Measurements from ENCODE around the gene KCNJ1. TPM values are rescaled to one million over a fixed set of nuclear protein-coding genes. Genes with fewer than 3 reads are reported as not detected.

Gene KCNJ1
- total RNA-seq, 4 donors from 2014 or later, result not detected

DNA sequence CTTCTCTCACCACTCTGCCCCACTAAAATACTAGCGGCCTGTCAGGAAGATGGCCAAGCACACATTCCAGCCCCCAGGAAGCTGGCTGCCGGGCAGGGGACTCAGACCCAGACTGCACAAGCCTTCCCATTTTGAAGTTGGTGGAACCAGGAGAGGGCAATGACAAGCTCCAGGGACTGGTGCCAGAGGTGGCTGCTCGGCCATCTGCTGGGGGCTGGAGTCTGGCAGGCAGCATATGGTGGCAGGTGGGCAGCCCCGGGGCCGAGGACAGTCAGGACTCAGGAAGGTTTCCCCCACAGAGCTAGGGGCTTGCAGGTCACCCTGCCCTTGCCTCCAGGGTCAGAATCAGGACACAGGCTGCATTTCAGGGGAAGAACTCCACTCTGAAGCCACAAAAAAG, 46.7 kb upstream of the KCNJ1 start:
- DNase-seq, result no peak

DNA sequence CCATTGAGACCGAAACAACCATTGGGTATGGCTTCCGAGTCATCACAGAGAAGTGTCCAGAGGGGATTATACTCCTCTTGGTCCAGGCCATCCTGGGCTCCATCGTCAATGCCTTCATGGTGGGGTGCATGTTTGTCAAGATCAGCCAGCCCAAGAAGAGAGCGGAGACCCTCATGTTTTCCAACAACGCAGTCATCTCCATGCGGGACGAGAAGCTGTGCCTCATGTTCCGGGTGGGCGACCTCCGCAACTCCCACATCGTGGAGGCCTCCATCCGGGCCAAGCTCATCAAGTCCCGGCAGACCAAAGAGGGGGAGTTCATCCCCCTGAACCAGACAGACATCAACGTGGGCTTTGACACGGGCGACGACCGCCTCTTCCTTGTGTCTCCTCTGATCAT, 44.6 kb upstream of the KCNJ1 start:
- H3K36me3 ChIP-seq, result no peaks in the 10 kb centered on the region

More for the DNA sequence above, 46.7 kb upstream of the KCNJ1 start:
- H3K9me3 ChIP-seq, result no peaks in the 10 kb centered on the region
- no peaks in the 10 kb centered on the region for H3K36me3 ChIP-seq
- no peaks in the 10 kb centered on the region for H3K4me1 ChIP-seq
- no peak for TF ChIP-seq POLR2A (IDR thresholded peaks at IDR 0.05)
- TF ChIP-seq, protein P1, sequence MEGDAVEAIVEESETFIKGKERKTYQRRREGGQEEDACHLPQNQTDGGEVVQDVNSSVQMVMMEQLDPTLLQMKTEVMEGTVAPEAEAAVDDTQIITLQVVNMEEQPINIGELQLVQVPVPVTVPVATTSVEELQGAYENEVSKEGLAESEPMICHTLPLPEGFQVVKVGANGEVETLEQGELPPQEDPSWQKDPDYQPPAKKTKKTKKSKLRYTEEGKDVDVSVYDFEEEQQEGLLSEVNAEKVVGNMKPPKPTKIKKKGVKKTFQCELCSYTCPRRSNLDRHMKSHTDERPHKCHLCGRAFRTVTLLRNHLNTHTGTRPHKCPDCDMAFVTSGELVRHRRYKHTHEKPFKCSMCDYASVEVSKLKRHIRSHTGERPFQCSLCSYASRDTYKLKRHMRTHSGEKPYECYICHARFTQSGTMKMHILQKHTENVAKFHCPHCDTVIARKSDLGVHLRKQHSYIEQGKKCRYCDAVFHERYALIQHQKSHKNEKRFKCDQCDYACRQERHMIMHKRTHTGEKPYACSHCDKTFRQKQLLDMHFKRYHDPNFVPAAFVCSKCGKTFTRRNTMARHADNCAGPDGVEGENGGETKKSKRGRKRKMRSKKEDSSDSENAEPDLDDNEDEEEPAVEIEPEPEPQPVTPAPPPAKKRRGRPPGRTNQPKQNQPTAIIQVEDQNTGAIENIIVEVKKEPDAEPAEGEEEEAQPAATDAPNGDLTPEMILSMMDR (IDR thresholded peaks at IDR 0.05), result no peak
- H3K4me3 ChIP-seq, result no peak overlapping the region
- intact Hi-C loops (cut with DNase I; ENCODE audit: low total_unique reads), result no loop called here
- no peaks in the 10 kb centered on the region for H3K27me3 ChIP-seq
- H3K27ac ChIP-seq, result no peak overlapping the region

DNA sequence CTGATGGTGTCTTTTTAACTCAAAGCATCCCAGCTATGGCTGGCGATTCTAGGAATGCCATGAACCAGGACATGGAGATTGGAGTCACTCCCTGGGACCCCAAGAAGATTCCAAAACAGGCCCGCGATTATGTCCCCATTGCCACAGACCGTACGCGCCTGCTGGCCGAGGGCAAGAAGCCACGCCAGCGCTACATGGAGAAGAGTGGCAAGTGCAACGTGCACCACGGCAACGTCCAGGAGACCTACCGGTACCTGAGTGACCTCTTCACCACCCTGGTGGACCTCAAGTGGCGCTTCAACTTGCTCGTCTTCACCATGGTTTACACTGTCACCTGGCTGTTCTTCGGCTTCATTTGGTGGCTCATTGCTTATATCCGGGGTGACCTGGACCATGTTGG, 44.1 kb upstream of the KCNJ1 start:
- no peaks in the 10 kb centered on the region for H3K27me3 ChIP-seq
- intact Hi-C loops (cut with DNase I; ENCODE audit: low total_unique reads), result no loop called here
- TF ChIP-seq POLR2A (IDR thresholded peaks at IDR 0.05), result no peak
- TF ChIP-seq, protein P1 (IDR thresholded peaks at IDR 0.05), result no peak
- DNase-seq, result no peak
- no peak overlapping the region for H3K27ac ChIP-seq
- no peaks in the 10 kb centered on the region for H3K9me3 ChIP-seq
- no peaks in the 10 kb centered on the region for H3K36me3 ChIP-seq
- H3K4me1 ChIP-seq, result no peaks in the 10 kb centered on the region
- no peak overlapping the region for H3K4me3 ChIP-seq

More for the DNA sequence above, 44.6 kb upstream of the KCNJ1 start:
- Histone ChIP-seq H3K27me3 (no peaks in the 10 kb centered on the region), H3K27ac (no peak overlapping the region), H3K4me1 (no peaks in the 10 kb centered on the region), H3K9me3 (no peaks in the 10 kb centered on the region), H3K4me3 (no peak overlapping the region)
- intact Hi-C loops (cut with DNase I; ENCODE audit: low total_unique reads), result no loop called here
- no peak for DNase-seq
- TF ChIP-seq, protein P1 (IDR thresholded peaks at IDR 0.05), result no peak
- TF ChIP-seq POLR2A (IDR thresholded peaks at IDR 0.05), result no peak

DNA sequence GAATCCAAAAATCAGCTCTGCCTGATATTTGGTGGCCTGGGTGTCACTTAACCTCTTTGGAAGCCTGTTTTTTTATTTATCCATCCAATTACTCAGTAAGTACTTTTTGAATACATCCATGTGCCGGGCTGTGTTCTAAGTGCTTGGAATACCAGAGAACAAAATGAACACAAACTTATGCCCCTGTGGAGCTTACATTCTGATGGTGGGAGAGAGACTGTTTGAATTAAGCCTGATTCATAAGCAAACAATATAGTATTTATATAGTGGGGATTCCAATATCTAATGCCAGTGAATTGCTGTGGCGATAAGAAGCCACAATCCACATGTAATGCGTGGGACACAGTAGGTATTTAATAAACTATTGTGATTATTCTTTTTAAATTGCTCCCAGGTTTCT, 43.5 kb upstream of the KCNJ1 start:
- H3K4me3 ChIP-seq, result no peak overlapping the region
- H3K27me3 ChIP-seq, result no peaks in the 10 kb centered on the region
- no peaks in the 10 kb centered on the region for H3K9me3 ChIP-seq
- intact Hi-C loops (cut with DNase I; ENCODE audit: low total_unique reads), result no loop called here
- H3K27ac ChIP-seq, result no peak overlapping the region
- H3K4me1 ChIP-seq, result no peaks in the 10 kb centered on the region
- no peaks in the 10 kb centered on the region for H3K36me3 ChIP-seq
- DNase-seq, result no peak
- TF ChIP-seq POLR2A (IDR thresholded peaks at IDR 0.05), result no peak
- TF ChIP-seq, protein P1 (IDR thresholded peaks at IDR 0.05), result no peak

DNA sequence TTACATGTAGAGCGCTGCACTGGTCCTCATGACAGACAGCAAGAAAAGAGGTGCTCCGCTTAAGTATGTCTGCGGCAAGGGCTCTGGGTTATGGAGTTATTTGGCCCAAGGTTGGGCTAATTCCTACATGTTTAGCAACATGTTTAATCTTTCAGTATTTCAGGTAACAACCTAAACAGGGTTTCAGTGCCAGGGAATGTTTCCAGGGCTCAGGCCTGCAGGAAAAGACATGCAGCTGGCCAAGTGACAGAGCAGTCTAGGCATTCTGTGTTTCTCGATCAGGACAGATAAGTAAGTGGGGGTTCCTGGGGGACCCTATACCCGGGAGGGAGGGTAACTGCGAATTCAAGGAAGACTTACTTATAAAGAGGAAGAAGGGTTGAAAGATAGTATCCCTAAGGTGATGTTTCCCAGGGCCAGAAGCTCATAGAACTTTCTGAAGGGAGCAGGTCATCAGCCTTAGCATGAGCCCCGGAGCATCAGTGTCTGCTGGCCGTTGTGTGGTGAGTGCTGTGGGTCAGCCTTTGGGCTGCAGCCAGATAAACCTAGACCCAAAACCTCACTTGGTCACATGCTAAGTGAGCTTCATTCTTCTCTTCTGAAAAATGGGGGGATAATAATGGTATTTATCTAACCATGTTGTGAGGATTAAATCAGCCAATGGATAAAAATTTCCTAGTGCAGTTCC, 42.5 kb upstream of the KCNJ1 start:
- TF ChIP-seq, protein P1 (IDR thresholded peaks at IDR 0.05), result no peak
- no peak for TF ChIP-seq POLR2A (IDR thresholded peaks at IDR 0.05)

More for the DNA sequence above, 42.5 kb upstream of the KCNJ1 start:
- DNase-seq, result no peak
- H3K36me3 ChIP-seq, result no peaks in the 10 kb centered on the region
- intact Hi-C loops (cut with DNase I; ENCODE audit: low total_unique reads), result no loop called here
- H3K4me3 ChIP-seq, result no peak overlapping the region
- no peaks in the 10 kb centered on the region for H3K4me1 ChIP-seq
- H3K27me3 ChIP-seq, result no peaks in the 10 kb centered on the region
- no peaks in the 10 kb centered on the region for H3K9me3 ChIP-seq
- no peak overlapping the region for H3K27ac ChIP-seq
